ENCODE data around the gene ZNF319. TPM values are rescaled to one million over a fixed set of nuclear protein-coding genes. Genes with fewer than 3 reads are reported as not detected.

The ZNF319 gene
- total RNA-seq, 5 donors from 2014 or later (not counting 1 experiment from before 2014, with no cell fraction given): 14.9 to 25.4 (median 20.4) TPM

- no peak for ATAC-seq (replicated peaks in 1 of 4)
- Mint-ChIP-seq H3K27ac (no peak overlapping the region), H3K9me3 (no peaks in the 10 kb centered on the region), H3K4me3 (no peak overlapping the region), H3K36me3 (no peaks in the 10 kb centered on the region), H3K4me1 (no peaks in the 10 kb centered on the region), H3K27me3 (peaks cover 0 to 5% of the 10 kb centered on the region in 2 donors)
- Histone ChIP-seq H3K27ac (ENCODE audit: low read length) (no peak overlapping the region), H3K27me3 (replicated peaks in 1 of 2; ENCODE audit: control insufficient read depth in 2 of 2, extremely low read depth in 1 of 2, insufficient read depth in 2 of 2, low read length in 1 of 2) (peaks cover 0 to 6% of the 10 kb centered on the region in 2 experiments), H3K36me3 (ENCODE audit: control insufficient read depth in 2 of 2, extremely low read depth in 1 of 2, insufficient read depth in 1 of 2, low read length in 1 of 2) (no peaks in the 10 kb centered on the region), H3K4me3 (ENCODE audit: control insufficient read depth in 1 of 2, extremely low read depth in 1 of 2, low read length in 1 of 2) (no peak overlapping the region), H3K4me1 (ENCODE audit: control insufficient read depth in 1 of 2, extremely low read depth in 1 of 2, insufficient read depth in 2 of 2, low read length in 2 of 2) (no peaks in the 10 kb centered on the region), H3K9me3 (no peaks in the 10 kb centered on the region)
- no peak for DNase-seq
- CTCF ChIA-PET: no interaction called here
- POLR2A ChIA-PET: no interaction called here
- 73% methylated on average over 3 of the region's 7 CpGs for WGBS (ENCODE audit: insufficient coverage)
These were observed 54.7 kb downstream of the ZNF319 start for GRCh38 chr16:57945740-57946138.

GRCh38 chr16:57944970-57945739, 55.3 kb downstream of the ZNF319 start:
- DNase-seq (no peak), ATAC-seq (replicated peaks in 1 of 4) (no peak)
- H3K9me3 ChIP-seq: no peaks in the 10 kb centered on the region
- Mint-ChIP-seq H3K9me3 (no peaks in the 10 kb centered on the region), H3K4me3 (no peak overlapping the region), H3K4me1 (no peaks in the 10 kb centered on the region), H3K27ac (no peak overlapping the region), H3K27me3 (peaks cover 4 to 5% of the 10 kb centered on the region in 2 donors), H3K36me3 (no peaks in the 10 kb centered on the region)
- no peaks in the 10 kb centered on the region for H3K4me1 ChIP-seq (ENCODE audit: control insufficient read depth in 1 of 2, extremely low read depth in 1 of 2, insufficient read depth in 2 of 2, low read length in 2 of 2)
- CTCF ChIA-PET: interaction anchor here in 1 of 2 donors (0.7 kb wide), 1 partner anchor 9 kb away, joined by 9 read pairs; no protein-coding TSS in a partner anchor
- no peak overlapping the region for H3K4me3 ChIP-seq (ENCODE audit: control insufficient read depth in 1 of 2, extremely low read depth in 1 of 2, low read length in 1 of 2)
- no peak overlapping the region for H3K27ac ChIP-seq (ENCODE audit: low read length)
- H3K27me3 ChIP-seq (replicated peaks in 1 of 2; ENCODE audit: control insufficient read depth in 2 of 2, extremely low read depth in 1 of 2, insufficient read depth in 2 of 2, low read length in 1 of 2): peaks cover 0 to 11% of the 10 kb centered on the region in 2 experiments
- H3K36me3 ChIP-seq (ENCODE audit: control insufficient read depth in 2 of 2, extremely low read depth in 1 of 2, insufficient read depth in 1 of 2, low read length in 1 of 2): no peaks in the 10 kb centered on the region
- WGBS (ENCODE audit: insufficient coverage): 83% methylated on average over 8 of the region's 9 CpGs
- POLR2A ChIA-PET: no interaction called here

Other genes with a start within 250 kb of the ZNF319 start
- 1 to 10 TPM in 4 of 5 donors, under 1 TPM in 1; 0.78 to 4.1 (median 2.7) TPM for gene KIFC3, start 198.2 kb downstream of the ZNF319 start, total RNA-seq
- not detected for gene CNGB1, start 29.5 kb downstream of the ZNF319 start, total RNA-seq
- 10 to 100 TPM; 31.7 to 44.2 (median 41.3) TPM for gene USB1, start 735 bp upstream of the ZNF319 start, total RNA-seq
- gene MMP15, start 25.1 kb upstream of the ZNF319 start, total RNA-seq: 1 to 10 TPM in 2 of 5 donors, under 1 TPM in 3; 0.30 to 1.3 (median 0.85) TPM
- 100 to 1,000 TPM in 1 of 5 donors, 10 to 100 TPM in 4; 27.4 to 105 (median 33.1) TPM for gene CFAP20, start 128.7 kb upstream of the ZNF319 start, total RNA-seq
- gene CSNK2A2, start 197.4 kb upstream of the ZNF319 start, total RNA-seq: 10 to 100 TPM; 51.9 to 62.4 (median 55.0) TPM

Data from T-cell (primary cell).